ENCODE measurements around the gene CPVL. TPM values are rescaled to one million over a fixed set of nuclear protein-coding genes. Genes with fewer than 3 reads are reported as not detected.

The CPVL gene
- total and polyA plus RNA-seq, 8 donors, result 6.8 to 40.8 (median 11.2) TPM

- Histone ChIP-seq H3K27me3 (no peaks in the 10 kb centered on the region), H3K4me3 (no peak overlapping the region), H3K36me3 (no peaks in the 10 kb centered on the region), H3K27ac (no peak overlapping the region), H3K4me1 (no peaks in the 10 kb centered on the region), H3K9me3 (no peaks in the 10 kb centered on the region)
- intact Hi-C loops (cut with DNase I), result no loop called here
- ATAC-seq, result no peak
- TF ChIP-seq CTCF (IDR thresholded peaks at IDR 0.05), result no peak
- peak in 1 of 4 donors; percentile 62 for DNase-seq
Measured at GRCh38 chr7:29063236-29063635, 83.1 kb downstream of the CPVL start.

DNA sequence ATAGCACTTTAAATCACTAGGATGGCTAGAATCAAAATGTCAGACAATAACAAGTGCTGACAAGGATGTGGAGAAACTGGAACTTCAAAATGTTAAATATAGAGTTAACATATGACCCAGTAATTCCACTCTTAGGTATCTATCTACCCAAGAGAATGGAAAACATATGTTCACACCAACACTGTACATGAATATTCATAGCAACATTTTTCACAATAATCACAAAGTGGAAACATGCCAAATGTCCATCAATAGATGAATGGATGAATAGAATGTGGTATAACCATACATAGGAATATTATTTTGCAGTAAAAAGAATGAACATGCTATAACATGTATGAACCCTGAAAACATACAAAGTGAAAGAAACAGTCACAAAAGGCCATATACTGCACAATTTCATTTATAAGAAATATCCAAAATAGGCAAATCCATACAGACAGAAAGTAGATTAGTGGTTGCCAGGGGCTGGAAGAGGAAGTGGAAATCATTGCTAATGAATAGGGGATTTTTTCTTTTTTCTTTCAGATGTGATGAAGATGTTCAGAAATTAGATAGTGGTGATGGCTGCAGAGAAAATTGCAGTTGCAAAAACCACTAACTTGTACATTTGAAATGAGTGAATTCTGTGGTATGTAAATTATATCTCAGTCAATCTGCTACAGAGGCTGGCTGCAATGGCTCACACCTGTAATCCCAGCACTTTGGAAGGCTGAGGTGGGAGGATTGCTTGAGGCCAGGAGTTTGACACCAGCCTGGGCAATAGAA, 93.0 kb downstream of the CPVL start:
- intact Hi-C loops (cut with DNase I), result no loop called here
- Histone ChIP-seq H3K27me3 (no peaks in the 10 kb centered on the region), H3K36me3 (no peaks in the 10 kb centered on the region), H3K9me3 (peaks cover 0 to 4% of the 10 kb centered on the region in 2 donors), H3K4me1 (no peaks in the 10 kb centered on the region), H3K4me3 (no peak overlapping the region), H3K27ac (no peak overlapping the region)
- TF ChIP-seq CTCF (IDR thresholded peaks at IDR 0.05), result no peak
- ATAC-seq (no peak), DNase-seq (no peak)

- no peak overlapping the region for H3K27ac ChIP-seq
- H3K4me3 ChIP-seq, result no peak overlapping the region
- H3K27me3 ChIP-seq, result no peaks in the 10 kb centered on the region
- DNase-seq (no peak), ATAC-seq (no peak)
- no peaks in the 10 kb centered on the region for H3K9me3 ChIP-seq
- intact Hi-C loops (cut with DNase I), result no loop called here
- no peak for TF ChIP-seq CTCF (IDR thresholded peaks at IDR 0.05)
- no peaks in the 10 kb centered on the region for H3K36me3 ChIP-seq
- no peaks in the 10 kb centered on the region for H3K4me1 ChIP-seq
Measured at GRCh38 chr7:29046978-29047377, 99.4 kb downstream of the CPVL start.

DNA sequence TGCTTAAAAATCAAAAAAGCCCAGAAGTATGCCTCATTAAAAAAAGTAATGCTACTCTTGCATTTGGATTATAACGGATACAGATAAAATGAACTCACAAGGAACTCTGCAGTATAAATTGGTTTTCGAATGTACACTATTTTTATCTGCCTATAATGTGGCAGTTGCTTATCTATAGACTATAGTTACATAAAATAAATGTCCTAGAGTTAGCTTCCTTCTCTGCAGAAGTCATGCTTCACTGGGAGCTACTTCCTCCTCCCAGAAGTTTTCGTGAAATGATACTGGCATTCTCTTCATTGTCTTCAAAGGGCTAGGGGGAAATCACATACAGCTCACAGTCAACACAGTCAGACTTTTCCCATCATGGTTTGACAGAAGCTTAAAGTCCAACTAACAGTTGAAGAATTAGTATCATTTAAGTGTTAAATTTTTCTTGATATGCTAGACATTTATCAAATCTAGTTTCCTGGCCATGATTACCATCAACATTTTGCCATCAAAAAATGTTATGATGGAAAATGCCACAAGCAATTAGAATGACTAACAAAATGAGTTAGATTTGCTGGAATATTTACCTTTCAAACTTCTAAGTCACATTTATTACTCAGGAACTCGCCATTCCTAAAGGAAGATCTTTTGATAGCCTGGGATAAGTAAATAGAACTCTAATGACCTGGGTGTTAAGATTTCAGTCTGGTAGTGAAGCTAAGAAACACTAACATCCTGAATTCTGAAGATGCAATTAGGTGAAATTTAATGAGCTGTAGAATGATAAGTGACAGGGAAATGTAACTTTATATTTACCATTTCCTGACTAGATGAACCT, 100.9 kb downstream of the CPVL start:
- ATAC-seq, result no peak
- no peak for DNase-seq
- Histone ChIP-seq H3K4me1 (no peaks in the 10 kb centered on the region), H3K36me3 (no peaks in the 10 kb centered on the region), H3K9me3 (no peaks in the 10 kb centered on the region), H3K27me3 (no peaks in the 10 kb centered on the region), H3K27ac (no peak overlapping the region), H3K4me3 (no peak overlapping the region)
- TF ChIP-seq CTCF (IDR thresholded peaks at IDR 0.05), result no peak
- intact Hi-C loops (cut with DNase I), result no loop called here

DNA sequence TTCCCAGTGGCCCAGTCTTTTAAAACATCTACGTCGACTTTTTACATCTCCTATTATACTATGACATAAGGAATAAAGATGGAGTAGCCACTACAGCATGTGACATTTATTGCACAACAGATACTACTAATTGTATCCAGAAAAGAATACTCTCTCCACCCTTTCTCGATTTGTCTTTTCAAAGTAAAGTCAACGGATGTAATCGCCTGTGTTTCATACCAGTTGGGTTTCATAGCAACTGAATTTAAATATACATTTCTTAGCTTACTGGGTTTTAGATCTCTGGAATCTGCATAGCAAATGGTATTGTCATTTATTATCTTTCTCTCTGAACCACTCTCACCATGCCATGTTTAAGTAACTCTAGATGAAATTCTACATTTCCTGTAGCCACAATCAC, 101.8 kb downstream of the CPVL start:
- H3K4me3 ChIP-seq, result no peak overlapping the region
- ATAC-seq (no peak), DNase-seq (peak in 1 of 4 donors; percentile 41)
- H3K27me3 ChIP-seq, result no peaks in the 10 kb centered on the region
- no peaks in the 10 kb centered on the region for H3K36me3 ChIP-seq
- intact Hi-C loops (cut with DNase I), result no loop called here
- H3K4me1 ChIP-seq, result no peaks in the 10 kb centered on the region
- H3K9me3 ChIP-seq, result no peaks in the 10 kb centered on the region
- no peak overlapping the region for H3K27ac ChIP-seq
- TF ChIP-seq CTCF (IDR thresholded peaks at IDR 0.05), result no peak

All from left lung (tissue), 10 donors.